Stimulated activated CD4-positive, alpha-beta T cell treated with anti-CD3 and anti-CD28 coated beads, Interleukin-4, amount 100 ng/mL, for 4 hours (primary cell): Measurements from ENCODE around the gene POLA2.

Experiments
- DNase-seq, 2 experiments: peaks; one replicate each; pipeline ENCODE4 v3.0.0-alpha.2; 2020

POLA2 gene

DNA sequence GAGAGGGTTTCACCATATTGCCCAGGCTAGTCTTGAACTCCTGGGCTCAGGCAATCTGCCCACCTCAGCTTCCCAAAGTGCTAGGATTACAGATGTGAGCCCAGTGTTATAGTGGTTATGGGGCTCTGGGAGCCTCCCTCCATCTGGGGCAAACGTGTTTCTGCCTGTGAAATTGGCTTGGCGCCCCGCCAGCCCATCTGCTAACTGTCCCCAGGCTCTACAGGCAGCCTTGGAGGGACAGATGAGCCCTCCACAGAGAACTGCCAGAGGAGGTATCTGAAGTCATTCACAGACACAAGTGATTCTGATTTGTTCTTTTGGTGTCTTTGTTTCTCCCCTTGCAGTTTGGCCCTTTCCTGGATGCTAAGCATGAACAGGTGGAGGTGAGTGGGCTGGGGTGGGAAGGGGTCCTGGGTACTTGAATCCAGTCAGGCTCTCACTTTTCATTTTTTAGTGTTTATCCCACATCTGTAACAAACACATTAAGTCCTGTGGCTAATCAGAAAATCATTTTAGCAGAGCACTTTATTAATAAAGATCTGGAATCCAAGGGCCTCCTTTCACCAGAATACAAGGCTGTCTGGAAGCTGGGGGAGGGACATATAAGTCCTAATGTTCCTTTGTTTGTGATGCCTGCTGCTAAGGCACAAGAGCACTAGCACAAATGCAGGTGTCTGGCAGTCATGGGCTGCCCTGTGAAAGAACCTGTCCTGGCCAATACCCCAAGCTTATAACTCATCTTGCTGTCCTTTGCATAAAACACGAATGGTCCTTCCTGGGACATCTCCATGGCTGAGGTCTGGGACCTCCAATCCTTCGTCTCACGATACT, 27.2 kb downstream of the POLA2 start:
- no peak for DNase-seq

DNA sequence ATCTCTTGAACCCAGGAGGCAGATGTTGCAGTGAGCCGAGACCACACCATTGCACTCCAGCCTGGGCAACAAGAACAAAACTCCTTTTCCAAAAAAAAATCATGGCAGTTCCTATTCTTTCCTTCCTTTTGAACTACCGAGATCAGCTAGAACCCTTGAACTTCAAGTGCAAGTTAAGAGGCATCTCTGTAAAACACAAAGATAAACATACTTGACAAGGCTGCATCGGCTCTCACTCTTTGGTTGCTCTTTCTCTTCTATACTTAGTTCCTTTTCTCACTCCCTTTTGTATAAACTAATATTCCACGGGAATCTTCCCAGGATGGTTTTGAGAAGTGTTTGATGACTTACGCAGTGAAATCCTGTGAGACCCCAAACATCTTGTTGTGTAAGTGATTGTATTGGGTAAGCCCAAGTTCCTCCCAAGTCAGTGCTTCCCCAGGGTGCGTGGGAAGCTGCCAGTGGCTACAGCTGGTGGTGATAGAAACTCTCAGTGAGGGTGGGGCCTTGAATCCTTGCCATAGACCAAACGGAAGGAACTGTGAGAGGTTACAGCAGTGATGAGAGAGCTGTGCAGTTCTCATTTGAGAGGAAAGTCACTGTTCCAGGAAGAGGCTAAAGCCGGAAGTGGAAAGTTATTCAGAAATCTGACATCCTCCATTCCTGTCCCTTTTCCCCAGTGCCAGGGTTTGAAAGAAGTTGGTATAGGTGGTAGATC, 28.8 kb downstream of the POLA2 start:
- DNase-seq: no peak

DNA sequence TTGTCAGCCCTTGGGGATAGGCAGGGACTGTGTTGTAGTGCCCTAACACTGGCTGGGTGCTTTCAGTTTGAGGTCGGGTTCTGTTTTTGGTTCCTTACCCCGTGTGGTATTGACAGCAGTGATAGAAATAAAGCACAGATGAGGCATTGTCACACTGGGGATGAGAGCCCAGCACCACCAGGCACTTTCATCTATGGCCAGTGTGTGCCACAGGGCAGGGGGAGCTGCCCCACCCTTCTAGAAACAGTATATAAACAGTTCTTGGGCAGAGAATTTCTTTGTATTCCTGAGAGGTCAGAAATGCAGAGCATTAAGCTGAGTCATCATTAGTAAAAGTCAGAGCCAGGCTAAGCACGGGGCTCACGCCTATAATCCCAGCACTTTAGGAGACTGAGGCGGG, 29.9 kb downstream of the POLA2 start:
- DNase-seq: no peak

DNA sequence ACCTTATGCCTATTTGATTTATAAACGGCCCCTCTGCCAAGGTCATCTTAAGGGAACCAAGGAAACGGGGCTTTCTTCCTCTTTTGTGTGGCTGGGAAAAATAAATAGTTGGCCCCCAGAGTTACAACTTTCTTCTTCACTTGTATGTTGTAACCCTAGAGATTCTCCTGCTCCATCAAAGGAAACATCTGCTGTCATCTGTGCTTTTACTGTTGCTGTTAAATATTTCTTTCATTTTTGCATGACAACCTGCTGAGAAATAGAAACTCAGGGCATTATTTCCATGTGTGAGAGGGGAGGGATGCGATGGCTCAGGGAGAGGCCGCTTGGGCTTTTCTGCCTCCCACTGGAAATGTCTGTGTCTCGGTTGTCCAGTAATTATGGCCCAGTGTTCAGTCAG, 31.1 kb downstream of the POLA2 start:
- no peak for DNase-seq

DNA sequence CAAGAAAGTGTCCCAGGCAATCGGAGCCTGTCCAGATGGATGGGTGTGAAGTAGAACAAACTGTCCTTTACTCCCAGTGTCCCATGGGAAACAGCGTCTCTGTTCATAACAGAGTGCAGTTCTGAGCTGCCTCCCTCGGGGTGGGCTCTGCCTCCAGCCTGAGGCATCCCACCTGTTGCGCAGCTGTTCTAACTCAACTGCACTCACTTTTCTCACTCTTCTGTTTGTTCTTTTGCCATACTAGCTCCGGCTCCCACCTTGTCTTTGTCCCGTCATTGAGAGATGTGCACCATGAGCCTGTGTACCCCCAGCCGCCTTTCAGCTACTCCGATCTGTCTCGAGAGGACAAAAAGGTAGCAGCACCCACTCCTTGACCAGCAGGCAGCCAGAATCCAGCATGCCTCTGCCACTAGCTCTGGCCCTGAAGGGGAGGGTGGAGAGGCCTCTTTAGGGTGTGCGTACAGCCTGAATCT, 32.2 kb downstream of the POLA2 start:
- DNase-seq: no peak

DNA sequence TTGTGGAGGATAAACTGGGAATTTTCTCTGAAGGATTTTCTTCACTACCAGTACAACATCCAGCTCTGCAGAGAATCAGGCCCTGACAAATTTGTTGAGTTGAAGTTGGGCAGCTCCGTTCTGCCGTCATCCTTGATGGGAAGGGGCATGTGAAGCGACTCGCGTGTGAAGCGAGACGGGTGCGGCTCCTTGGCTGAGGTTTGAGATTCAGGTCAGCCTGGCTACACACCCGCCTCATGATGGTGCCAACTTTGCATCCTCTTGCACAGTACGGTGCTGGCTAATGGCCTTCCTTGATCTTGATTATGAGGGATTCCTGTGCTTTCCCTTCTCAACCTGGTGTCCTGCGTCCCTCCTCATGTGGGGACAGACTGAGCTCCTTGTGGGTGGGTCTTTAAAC, 33.2 kb downstream of the POLA2 start:
- DNase-seq: no peak

DNA sequence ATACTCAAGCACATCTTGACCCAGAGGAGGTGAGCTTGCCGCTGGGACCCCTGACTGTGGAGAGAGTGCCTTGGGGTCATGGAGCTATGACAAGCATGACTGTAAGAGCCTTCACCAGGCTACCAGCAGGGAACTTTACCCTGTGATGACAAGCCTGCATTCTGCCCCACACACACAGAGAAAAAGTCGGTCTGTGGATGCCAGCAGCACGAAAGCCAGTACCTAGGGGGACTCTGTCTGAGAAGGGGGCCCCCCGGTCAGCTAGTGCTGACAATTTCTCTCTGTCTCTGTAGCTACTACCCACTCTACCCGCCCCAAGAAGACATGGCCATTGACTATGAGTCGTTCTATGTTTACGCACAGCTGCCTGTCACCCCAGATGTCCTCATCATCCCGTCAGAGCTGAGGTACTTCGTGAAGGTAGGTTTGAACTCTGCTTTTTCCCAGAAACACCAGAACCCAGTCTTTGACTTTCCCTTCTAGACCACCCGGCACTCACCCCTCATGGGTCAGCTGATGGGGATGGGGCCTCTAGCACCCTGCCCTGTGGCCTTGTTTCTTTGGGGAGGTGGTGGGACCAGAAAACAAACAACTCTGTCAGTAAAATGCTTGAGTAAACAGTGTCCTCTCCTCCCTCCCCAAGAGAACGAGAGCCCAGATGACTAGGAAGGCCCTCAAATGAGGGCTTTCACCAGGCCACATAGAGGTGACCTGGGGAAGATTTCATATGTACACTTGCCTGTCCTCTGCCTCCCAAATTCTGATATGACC, 34.0 kb downstream of the POLA2 start:
- no peak for DNase-seq

DNA sequence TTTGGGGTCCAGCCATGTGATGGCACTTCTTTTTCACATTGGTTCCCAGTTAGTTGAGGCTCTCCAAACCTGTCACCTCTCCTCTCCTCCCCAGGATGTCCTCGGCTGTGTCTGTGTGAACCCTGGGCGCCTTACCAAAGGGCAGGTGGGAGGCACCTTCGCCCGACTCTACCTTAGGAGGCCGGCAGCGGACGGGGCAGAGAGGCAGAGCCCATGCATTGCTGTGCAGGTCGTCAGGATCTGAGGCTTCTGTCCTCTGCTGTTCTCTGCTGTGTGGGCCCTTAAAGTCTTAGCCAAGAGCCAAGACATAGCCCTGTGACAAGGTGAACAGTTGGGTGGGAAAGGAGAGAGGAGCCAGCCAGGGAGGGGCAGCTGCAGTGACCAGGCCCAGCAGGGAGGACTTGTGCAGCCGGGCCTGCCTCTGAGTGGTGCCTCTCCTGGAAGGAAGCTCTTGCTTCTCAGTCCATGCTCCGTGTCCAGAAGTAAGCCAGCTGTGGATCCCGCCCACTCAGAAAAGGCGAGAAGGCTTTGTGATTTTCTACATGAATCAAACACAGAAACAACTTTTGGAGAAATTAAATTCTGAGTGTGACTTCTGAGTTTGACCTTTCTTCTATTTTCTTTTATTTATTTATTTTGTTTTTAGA, 35.4 kb downstream of the POLA2 start:
- DNase-seq: no peak

DNA sequence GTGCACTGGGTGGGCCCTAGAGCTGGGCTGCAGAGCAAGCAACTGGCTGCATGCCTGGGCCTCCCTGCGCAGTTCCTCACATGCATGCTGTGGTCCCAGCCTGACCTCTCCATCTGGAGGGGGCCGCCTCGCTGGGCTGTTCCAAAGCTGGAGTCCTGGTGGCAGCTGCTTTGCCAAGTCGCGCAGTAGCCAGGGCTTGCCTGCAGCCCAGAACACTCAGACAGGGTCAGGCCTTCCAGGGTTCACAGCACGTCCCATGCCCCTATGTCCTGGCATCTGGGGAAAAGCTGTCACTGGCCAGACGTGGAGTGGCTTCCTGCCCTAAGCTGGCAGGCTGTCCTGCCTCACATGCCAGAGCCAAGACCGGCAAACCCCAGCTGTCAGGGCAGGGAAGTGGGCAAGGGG, 36.4 kb downstream of the POLA2 start:
- no peak for DNase-seq

DNA sequence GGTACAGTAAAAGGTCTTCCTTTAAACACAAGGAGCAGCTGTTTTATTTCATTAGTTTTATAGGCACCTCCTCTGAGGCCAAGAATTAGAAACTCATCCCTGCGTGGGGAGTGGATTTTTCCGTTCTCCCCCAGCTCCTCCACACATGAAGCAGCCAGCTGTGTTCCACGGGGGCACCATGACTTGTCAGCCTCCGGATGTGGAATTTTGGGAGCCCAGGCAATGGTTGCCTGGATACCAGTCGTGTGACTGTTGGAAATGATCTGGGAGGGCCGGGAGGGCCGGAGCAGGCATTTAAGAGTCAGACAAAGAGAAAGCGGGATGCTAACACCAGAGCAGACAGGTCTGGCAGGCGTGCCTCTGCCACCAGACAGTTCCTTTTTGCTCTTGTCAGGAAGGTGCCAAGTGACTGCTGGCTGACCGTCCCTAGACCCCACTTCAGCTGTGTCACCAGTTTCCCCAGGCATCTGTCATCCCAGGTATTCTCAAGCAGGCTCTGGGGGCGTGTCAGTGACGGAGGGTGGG, 37.0 kb downstream of the POLA2 start:
- no peak for DNase-seq

DNA sequence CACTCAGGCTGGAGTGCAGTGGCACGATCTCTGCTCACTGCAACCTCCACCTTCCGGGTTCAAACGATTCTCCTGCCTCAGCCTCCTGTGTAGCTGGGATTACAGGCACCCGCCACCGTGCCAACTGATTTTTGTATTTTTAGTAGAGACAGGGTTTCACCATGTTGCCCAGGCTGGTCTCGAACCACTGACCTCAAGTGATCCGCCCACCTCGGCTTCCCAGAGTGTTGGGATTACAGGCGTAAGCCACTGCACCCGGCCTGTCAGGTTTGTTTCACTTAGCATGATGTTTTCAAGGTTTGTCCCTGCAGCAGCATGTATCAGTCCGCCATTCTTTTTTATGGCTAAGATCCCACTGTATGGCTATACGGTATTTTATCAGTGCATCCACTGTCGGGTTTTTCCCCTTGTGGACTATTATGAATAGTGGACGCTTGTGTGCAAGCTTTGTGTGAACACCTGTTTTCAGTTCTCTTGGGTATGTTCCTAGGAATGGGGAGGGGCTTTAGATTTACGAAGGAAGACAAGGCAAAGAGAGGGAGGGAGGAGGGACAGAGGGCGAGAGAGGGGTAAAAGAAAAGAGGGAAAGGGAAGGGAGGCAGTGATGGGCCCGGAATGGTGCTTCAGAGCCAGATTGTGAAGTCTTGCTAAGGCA, 39.0 kb downstream of the POLA2 start:
- DNase-seq: no peak

DNA sequence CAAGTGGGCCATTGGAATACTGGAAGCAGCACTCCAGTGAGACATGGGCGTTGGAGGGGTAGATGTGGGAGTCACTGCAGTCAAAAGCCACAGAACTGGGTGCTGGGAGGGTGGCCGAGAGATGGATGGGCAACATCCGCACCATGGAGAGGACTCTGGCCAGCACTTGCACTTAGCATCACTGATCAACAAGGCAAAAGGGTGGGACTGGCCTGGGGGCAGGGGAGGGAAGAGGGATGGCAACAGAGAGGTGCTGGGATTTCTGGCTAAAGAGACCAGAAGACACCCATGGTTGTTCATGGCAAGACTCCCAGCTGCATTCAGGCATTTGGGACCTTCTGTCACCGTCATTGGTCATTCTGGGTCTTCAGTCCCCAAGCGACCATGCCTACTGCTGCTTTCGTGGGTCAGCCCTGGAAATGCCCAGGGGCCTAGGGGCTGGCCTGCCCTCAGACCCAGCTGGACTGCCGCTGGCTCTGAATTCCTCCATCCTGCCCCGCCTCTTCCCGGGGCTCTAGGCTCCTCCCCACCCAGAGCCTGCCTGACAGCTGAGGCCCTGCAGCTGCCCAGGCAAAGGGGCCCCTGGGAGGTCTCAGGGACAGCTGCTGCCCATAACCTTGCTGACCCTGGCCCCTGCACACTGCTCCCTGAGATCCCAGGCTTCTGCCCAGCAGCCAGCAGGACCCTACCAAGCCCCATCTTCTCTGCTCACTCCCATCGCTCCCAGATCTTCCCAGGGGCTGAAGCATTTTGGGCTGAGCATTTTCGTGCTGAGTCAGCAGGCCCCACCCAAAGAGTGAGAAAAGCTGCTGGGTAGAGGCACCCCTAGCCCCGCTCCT, 39.9 kb downstream of the POLA2 start:
- DNase-seq: no peak

DNA sequence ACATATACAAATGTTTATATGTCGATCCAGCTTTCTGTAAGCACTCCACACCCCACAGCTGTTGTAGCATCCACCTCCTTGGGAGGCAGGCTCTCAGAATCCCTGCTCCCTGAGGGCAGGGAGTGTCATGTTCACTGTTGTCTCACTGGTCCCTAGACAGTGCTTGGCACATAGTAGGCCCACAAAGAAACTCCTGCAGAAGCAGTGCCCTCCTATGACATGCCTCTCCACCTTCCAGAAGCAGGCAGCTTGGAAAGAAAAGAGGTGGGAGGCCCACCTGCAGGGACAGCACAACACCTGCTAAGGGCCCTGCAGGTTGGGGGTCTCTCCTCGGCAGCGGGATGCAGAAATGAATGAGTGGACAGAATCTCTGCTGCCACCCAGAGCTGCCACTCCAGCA, 41.8 kb downstream of the POLA2 start:
- DNase-seq: no peak

DNA sequence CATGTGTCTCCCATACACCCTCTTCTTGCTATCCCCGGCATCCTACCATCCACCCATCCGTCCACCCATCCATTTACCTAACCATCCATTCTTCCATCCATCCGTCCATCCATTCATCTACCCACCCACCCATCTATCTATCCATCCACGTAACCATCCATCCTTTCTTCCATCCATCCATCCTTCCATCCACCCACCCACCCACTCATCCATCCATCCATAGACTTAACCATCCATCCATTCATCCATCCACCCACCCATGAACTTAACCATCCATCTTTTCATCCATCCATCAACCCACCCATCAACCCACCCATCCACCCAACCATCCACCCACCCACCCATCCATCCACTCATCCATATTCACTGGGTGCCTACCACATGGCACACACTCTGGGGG, 42.3 kb downstream of the POLA2 start:
- no peak for DNase-seq

DNA sequence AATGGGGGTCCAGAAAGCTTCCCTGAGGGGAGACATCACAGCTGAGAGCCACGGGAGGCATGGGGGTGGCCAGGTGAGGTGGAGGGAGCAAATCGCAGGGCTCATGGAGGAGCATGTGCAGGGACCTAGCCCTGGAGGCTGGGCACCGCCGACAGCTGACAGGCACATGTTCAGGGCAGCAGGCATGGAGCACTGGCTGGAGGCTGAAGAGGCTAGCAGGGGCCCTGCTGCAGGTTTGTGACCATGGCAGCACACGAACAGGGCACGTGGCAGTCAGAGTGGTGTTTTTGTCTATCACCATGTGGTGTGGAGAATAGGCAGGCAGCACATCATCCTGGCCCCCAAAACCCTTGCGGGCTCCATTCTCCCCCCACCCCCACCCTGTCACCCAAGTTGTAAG, 42.9 kb downstream of the POLA2 start:
- DNase-seq: no peak

DNA sequence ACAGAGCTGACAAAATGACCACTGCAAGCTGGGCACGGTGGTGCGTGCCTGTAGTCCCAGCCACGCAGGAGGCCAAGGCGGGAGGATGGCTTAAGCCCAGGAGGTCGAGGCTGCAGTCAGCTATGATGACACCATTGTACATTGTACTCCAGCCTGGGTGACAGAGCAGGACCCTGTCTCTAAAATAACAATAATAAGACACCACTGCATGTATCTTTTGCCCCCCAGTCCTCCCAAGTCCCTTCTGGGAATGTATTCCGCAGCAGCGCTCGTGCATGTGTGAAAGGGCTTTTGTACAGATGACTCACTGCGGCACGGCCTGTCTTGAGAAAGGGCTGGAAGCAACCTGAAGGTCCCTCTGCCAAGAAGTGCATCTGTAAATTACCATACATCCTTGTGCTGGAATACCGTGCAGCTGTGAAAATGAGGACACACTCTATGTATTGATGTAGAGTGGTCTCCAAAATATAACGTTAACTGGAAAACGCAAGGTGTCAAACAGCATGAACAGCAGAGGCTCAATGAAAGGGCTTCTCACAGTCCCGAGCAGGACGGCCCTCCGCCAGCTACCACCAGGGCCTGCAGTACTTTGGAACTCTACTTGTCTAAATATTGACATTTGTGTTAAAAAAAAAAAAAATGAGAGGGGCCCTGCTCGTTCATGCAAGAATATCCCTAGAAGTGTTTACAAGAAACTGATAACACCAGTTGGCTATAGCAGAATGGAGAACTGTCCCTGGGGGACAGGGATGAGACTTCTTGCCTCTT, 43.9 kb downstream of the POLA2 start:
- DNase-seq: no peak

DNA sequence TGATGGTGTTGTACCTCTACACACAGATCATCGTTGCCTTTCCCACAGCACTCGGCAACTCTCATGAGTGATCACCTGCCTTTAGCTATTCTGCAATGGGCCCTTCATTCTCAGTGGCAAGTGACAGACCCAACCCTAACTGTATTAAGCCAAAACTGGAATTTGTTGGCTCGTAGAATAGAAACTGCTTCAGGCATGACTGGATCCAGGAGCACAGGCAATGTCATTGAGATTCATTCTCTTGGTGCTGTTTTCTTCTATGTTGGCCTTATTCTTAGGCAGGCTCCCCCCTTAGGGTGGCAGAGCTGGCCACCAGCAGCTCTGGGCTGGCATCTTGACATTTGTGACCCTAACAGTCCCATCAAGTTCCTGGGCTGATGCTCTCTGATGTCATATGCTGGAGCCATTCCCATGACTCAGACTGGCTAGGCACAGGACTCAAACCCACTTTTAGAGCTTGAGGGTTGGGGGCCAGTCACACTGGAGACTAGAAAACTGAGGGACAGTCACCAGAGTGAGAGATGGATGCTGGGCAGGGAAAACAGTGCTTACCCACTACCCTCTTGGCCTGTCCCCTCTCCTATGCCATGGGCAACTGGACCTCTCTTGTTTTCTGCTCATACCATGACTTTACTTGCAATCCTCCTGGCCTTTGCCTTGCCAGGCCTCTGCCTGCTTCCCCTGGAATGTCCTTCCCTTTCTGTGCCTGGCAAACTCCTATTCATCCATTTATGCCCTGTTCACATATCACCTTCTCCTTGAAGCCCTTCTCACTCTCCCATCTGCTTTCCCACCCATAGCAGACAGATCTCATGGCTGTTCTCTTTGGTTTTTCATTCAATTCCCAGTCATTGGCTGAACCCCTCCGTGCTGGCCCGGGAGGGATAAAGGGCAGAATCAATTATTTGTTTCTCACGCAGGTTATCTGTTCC, 45.8 kb downstream of the POLA2 start:
- no peak for DNase-seq

DNA sequence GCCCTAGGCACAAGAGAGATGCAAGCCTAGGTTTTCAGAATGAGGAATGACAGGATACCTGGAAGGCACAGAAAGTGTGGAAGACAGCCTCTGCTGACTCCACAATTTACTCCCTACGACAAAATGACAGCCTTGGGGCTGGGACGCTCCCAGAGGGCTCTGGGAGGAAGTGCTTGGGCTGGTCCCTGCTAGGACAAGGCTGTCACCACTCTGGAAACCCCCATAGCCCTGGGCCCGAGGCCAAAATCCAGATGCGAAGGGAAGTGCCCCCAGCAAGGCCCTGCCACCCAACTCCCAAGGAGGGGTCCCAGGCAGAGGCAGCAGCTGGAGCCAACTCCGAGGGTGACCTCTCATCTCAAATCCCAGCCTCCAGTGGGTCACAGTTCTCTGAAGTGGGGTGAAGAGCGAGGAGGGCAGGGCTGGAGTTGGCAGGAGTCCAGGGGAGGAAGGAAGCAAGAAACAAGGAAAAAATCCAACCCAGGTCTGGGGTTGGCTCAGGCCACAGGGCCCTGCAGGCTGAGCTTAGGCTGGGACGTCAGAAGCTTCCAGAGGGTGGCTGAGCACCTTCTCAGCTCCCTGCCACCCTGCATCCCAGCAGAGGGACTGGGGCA, 46.6 kb downstream of the POLA2 start:
- DNase-seq: no peak

DNA sequence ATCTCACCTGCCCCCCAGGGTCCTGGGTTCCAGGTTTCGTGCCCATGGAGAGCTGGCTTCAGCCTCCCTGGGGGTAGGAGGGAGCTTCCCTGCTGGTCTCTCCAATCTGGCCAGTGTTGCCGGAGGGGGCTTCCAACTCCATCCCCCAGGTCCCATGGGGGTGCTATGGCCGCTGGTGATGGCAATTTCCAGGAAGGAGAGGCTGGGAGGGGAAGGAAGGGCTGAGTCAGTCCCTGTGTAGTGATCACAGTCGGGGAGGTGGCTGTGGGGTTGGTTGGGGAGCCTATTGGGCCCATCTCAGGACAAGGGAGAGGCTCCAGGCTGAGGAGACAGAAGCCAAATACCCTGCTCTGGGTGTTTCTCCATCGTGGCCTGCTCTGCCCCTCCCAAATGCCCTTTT, 47.2 kb downstream of the POLA2 start:
- DNase-seq: no peak
